ENCODE data around the gene PLOD3.
"Not testable (repeated sequence)": the region's sequence is repeated elsewhere in the genome, so short reads cannot be mapped to it uniquely, and the experiment has no call there.

PLOD3 gene

DNA sequence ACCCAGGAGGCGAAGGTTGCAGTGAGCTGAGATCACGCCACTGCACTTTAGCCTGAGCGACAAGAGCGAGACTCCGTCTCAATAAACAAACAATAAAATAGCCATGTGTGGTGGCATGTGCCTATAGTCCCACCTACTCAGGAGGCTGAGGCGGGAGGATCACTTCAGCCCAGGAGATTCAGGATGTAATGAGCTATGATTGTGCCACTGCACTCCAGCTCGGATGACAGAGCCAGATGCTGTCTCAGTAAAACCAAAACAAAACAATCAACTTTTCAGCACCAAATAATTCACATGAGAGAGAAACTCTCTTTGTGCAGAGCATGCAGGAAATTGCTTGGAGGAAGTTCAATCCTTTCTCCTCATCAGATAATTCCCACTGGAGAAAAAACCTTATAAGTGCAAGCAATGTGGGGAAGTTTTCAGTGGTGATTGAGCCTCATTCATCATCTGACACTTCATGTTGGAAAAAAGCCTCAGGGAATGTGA, 40.9 kb upstream of the PLOD3 start:
- TF ChIP-seq CTCF (IDR thresholded peaks at IDR 0.05; ENCODE audit: low read depth, low read length, poor library complexity, severe bottlenecking) (no peak), EZH2phosphoT487 (IDR thresholded peaks at IDR 0.05; ENCODE audit: borderline replicate concordance, low read length) (no peak)
- Histone ChIP-seq H3K27ac (ENCODE audit: low read depth, low read length) (no peak overlapping the region), H3K9me2 (replicated peaks; ENCODE audit: control insufficient read depth, low read length) (no peaks in the 10 kb centered on the region), H3K36me3 (ENCODE audit: control insufficient read depth, low read length) (no peaks in the 10 kb centered on the region), H4K20me1 (ENCODE audit: control insufficient read depth, insufficient read depth, low read depth, low read length) (no peaks in the 10 kb centered on the region), H3K9me3 (ENCODE audit: control insufficient read depth, insufficient read depth, low read length) (no peaks in the 10 kb centered on the region), H3K4me1 (ENCODE audit: control insufficient read depth, low read length) (no peaks in the 10 kb centered on the region), H3F3A (ENCODE audit: control insufficient read depth, insufficient read depth) (no peaks in the 10 kb centered on the region), H3K4me3 (ENCODE audit: low read length) (no peak overlapping the region), H3K4me2 (ENCODE audit: low read length) (no peak overlapping the region), H3K79me2 (ENCODE audit: control insufficient read depth, low read length) (no peaks in the 10 kb centered on the region), H3K27me3 (ENCODE audit: control insufficient read depth, low read length) (peaks cover 21% of the 10 kb centered on the region)

GRCh38 chr7:101255796-101256195, 38.4 kb upstream of the PLOD3 start:
- Histone ChIP-seq H3K79me2 (ENCODE audit: control insufficient read depth, low read length) (peaks cover 14% of the 10 kb centered on the region), H3K4me1 (ENCODE audit: control insufficient read depth, low read length) (peaks cover 13% of the 10 kb centered on the region), H4K20me1 (ENCODE audit: control insufficient read depth, insufficient read depth, low read depth, low read length) (peaks cover 4% of the 10 kb centered on the region; the same call in 1 of the 2 replicates), H3K9me3 (ENCODE audit: control insufficient read depth, insufficient read depth, low read length) (no peaks in the 10 kb centered on the region), H3K9me2 (replicated peaks; ENCODE audit: control insufficient read depth, low read length) (no peaks in the 10 kb centered on the region), H3K4me3 (ENCODE audit: low read length) (no peak overlapping the region), H3F3A (ENCODE audit: control insufficient read depth, insufficient read depth) (no peaks in the 10 kb centered on the region), H3K27ac (ENCODE audit: low read depth, low read length) (no peak overlapping the region), H3K36me3 (ENCODE audit: control insufficient read depth, low read length) (peaks cover 6% of the 10 kb centered on the region; the same call in 1 of the 2 replicates), H3K27me3 (ENCODE audit: control insufficient read depth, low read length) (peaks cover 21% of the 10 kb centered on the region), H3K4me2 (ENCODE audit: low read length) (no peak overlapping the region)
- TF ChIP-seq CTCF (IDR thresholded peaks at IDR 0.05; ENCODE audit: low read depth, low read length, poor library complexity, severe bottlenecking) (no peak), EZH2phosphoT487 (IDR thresholded peaks at IDR 0.05; ENCODE audit: borderline replicate concordance, low read length) (no peak)

- H3K9me2 ChIP-seq (replicated peaks; ENCODE audit: control insufficient read depth, low read length); H3K27ac ChIP-seq (ENCODE audit: low read depth, low read length); H4K20me1 ChIP-seq (ENCODE audit: control insufficient read depth, insufficient read depth, low read depth, low read length); H3F3A ChIP-seq (ENCODE audit: control insufficient read depth, insufficient read depth); H3K9me3 ChIP-seq (ENCODE audit: control insufficient read depth, insufficient read depth, low read length): not testable (repeated sequence)
- H3K36me3 ChIP-seq (ENCODE audit: control insufficient read depth, low read length) = peaks cover 27% of the 10 kb centered on the region
- H3K27me3 ChIP-seq (ENCODE audit: control insufficient read depth, low read length) = peaks cover 18% of the 10 kb centered on the region
- H3K4me1 ChIP-seq (ENCODE audit: control insufficient read depth, low read length) = peaks cover 23% of the 10 kb centered on the region
- peaks cover 38% of the 10 kb centered on the region for H3K79me2 ChIP-seq (ENCODE audit: control insufficient read depth, low read length)
- peak overlapping the region; percentile 95 for H3K4me3 ChIP-seq (ENCODE audit: low read length)
- peak overlapping the region; percentile 95 for H3K4me2 ChIP-seq (ENCODE audit: low read length)
These were observed 35.8 kb upstream of the PLOD3 start for GRCh38 chr7:101253199-101253598.

- Histone ChIP-seq H4K20me1 (ENCODE audit: control insufficient read depth, insufficient read depth, low read depth, low read length) (peaks cover 8% of the 10 kb centered on the region; the same call in 1 of the 2 replicates), H3K27me3 (ENCODE audit: control insufficient read depth, low read length) (peaks cover 17% of the 10 kb centered on the region), H3K9me3 (ENCODE audit: control insufficient read depth, insufficient read depth, low read length) (no peaks in the 10 kb centered on the region), H3K4me2 (ENCODE audit: low read length) (peak overlapping the region; percentile 95), H3F3A (ENCODE audit: control insufficient read depth, insufficient read depth) (no peaks in the 10 kb centered on the region; the same call in 1 of the 2 replicates), H3K36me3 (ENCODE audit: control insufficient read depth, low read length) (peaks cover 29% of the 10 kb centered on the region), H3K27ac (ENCODE audit: low read depth, low read length) (peak overlapping the region; percentile 44), H3K9me2 (replicated peaks; ENCODE audit: control insufficient read depth, low read length) (no peaks in the 10 kb centered on the region), H3K79me2 (ENCODE audit: control insufficient read depth, low read length) (peaks cover 46% of the 10 kb centered on the region), H3K4me1 (ENCODE audit: control insufficient read depth, low read length) (peaks cover 23% of the 10 kb centered on the region), H3K4me3 (ENCODE audit: low read length) (peak overlapping the region; percentile 95)
- no peak for TF ChIP-seq EZH2phosphoT487 (IDR thresholded peaks at IDR 0.05; ENCODE audit: borderline replicate concordance, low read length)
- no peak for TF ChIP-seq CTCF (IDR thresholded peaks at IDR 0.05; ENCODE audit: low read depth, low read length, poor library complexity, severe bottlenecking)
These were observed 34.7 kb upstream of the PLOD3 start for GRCh38 chr7:101251871-101252659.

Measured in DOHH2 (cell line).